ENCODE measurements around the gene TKFC.

The TKFC gene

GRCh38 chr11:61294717-61295595 is 38.1 kb upstream of the TKFC start, which contains the start of gene VWCE:
Gene VWCE, minus strand, starts transcription at chr11:61295316. Its CDS starts 279 bp downstream, at chr11:61295037.
- TF ChIP-seq ZFX (IDR thresholded peaks at IDR 0.05) (no peak), CTCF (conservative IDR thresholded peaks at IDR 0.05) (no peak; the same call in 1 of the 2 replicates)
- H3K27ac ChIP-seq = peak within 1 kb of the TSS; percentile 50

GRCh38 chr11:61295596-61295926 is 37.5 kb upstream of the TKFC start:
- H3K27ac ChIP-seq = no peak overlapping the region
- no peak for TF ChIP-seq CTCF (conservative IDR thresholded peaks at IDR 0.05)
- no peak for TF ChIP-seq ZFX (IDR thresholded peaks at IDR 0.05)

- TF ChIP-seq ZFX (IDR thresholded peaks at IDR 0.05) (no peak), CTCF (conservative IDR thresholded peaks at IDR 0.05) (no peak)
- H3K27ac ChIP-seq = no peak overlapping the region
Measured at GRCh38 chr11:61297341-61297740, 35.7 kb upstream of the TKFC start.

GRCh38 chr11:61297746-61298145 is 35.3 kb upstream of the TKFC start:
- H3K27ac ChIP-seq = no peak overlapping the region

GRCh38 chr11:61298663-61299244 is 34.3 kb upstream of the TKFC start:
- TF ChIP-seq CTCF (conservative IDR thresholded peaks at IDR 0.05) (no peak), ZFX (IDR thresholded peaks at IDR 0.05) (no peak)
- H3K27ac ChIP-seq = no peak overlapping the region

More at GRCh38 chr11:61297746-61298145, 35.3 kb upstream of the TKFC start:
- TF ChIP-seq CTCF (conservative IDR thresholded peaks at IDR 0.05) (no peak), ZFX (IDR thresholded peaks at IDR 0.05) (no peak)

GRCh38 chr11:61302550-61302949 is 30.5 kb upstream of the TKFC start:
- TF ChIP-seq CTCF (conservative IDR thresholded peaks at IDR 0.05) = no peak
- no peak for TF ChIP-seq ZFX (IDR thresholded peaks at IDR 0.05)
- no peak overlapping the region for H3K27ac ChIP-seq

- H3K27ac ChIP-seq = no peak overlapping the region
- no peak for TF ChIP-seq CTCF (conservative IDR thresholded peaks at IDR 0.05)
Measured at GRCh38 chr11:61303725-61304124, 29.3 kb upstream of the TKFC start.
